Parathyroid adenoma (tissue), 2 donors: ENCODE results near the gene STXBP1.

Source experiments
- H2AFZ ChIP-seq: fragments of 300-600 bp; sonication (generic); one replicate; pipeline ENCODE4 v1.7.0; 2017; ENCODE audit warnings: antibody characterized with exemption, mild to moderate bottlenecking
- H3K27ac ChIP-seq: fragments of 300-600 bp; sonication (generic); one replicate; pipeline ENCODE4 v1.7.0; 2017
- H3K27me3 ChIP-seq: fragments of 300-600 bp; sonication (generic); one replicate; pipeline ENCODE4 v1.7.0; 2017; ENCODE audit warnings: low read length; ENCODE audit not compliant: control insufficient read depth, insufficient read depth
- H3K36me3 ChIP-seq: fragments of 300-600 bp; sonication (generic); one replicate; pipeline ENCODE4 v1.7.0; 2017; ENCODE audit warnings: low read length; ENCODE audit not compliant: control insufficient read depth, insufficient read depth
- H3K4me1 ChIP-seq: fragments of 300-600 bp; sonication (generic); one replicate; pipeline ENCODE4 v1.7.0; 2017; ENCODE audit warnings: control low read depth
- H3K4me2 ChIP-seq: fragments of 300-600 bp; sonication (generic); one replicate; pipeline ENCODE4 v1.7.0; 2017; ENCODE audit warnings: low read length
- H3K4me3 ChIP-seq: fragments of 300-600 bp; sonication (generic); one replicate; pipeline ENCODE4 v1.7.0; 2017; ENCODE audit warnings: low read depth, low read length
- H3K79me2 ChIP-seq: fragments of 300-600 bp; sonication (generic); one replicate; pipeline ENCODE4 v1.7.0; 2017; ENCODE audit warnings: control low read depth
- H3K9ac ChIP-seq: fragments of 300-600 bp; sonication (generic); one replicate; pipeline ENCODE4 v1.7.0; 2017; ENCODE audit warnings: mild to moderate bottlenecking
- H3K9me3 ChIP-seq: fragments of 300-600 bp; sonication (generic); one replicate; pipeline ENCODE4 v1.7.0; 2017; ENCODE audit warnings: low read length; ENCODE audit not compliant: control insufficient read depth
- TF ChIP-seq, protein P1 (sequence below): fragments of 300-600 bp; sonication (generic); IDR thresholded peaks from one replicate; pipeline ENCODE4 v1.7.0; 2017; ENCODE audit warnings: antibody characterized with exemption, mild to moderate bottlenecking
- donor health status: primary hyperparathyroidism.

Gene STXBP1

DNA sequence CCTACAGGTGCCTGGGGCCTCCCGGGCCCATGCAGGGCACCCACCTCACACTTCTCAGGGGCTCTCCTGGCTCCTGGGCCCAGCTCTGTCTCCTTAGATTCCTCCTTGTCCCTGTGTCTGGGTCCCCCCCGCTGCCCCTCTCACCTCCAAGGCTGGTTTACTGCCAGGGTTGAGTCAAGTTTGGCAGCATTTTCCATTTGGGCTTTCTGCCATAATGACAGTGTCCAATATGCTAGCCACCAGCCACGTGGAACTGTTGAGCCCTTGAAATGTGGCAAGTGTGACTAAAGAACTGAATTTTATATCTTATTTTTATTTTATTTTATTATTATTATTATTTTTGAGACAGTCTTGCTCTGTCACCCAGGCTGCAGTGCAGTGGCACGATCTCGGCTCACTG, 105.7 kb downstream of the STXBP1 start:
- H3K4me3 ChIP-seq = no peak overlapping the region
- H3K27ac ChIP-seq = no peak overlapping the region
- H3K4me2 ChIP-seq = no peak overlapping the region
- no peaks in the 10 kb centered on the region for H3K9me3 ChIP-seq
- no peaks in the 10 kb centered on the region for H3K27me3 ChIP-seq
- no peaks in the 10 kb centered on the region for H3K79me2 ChIP-seq
- TF ChIP-seq, protein P1, sequence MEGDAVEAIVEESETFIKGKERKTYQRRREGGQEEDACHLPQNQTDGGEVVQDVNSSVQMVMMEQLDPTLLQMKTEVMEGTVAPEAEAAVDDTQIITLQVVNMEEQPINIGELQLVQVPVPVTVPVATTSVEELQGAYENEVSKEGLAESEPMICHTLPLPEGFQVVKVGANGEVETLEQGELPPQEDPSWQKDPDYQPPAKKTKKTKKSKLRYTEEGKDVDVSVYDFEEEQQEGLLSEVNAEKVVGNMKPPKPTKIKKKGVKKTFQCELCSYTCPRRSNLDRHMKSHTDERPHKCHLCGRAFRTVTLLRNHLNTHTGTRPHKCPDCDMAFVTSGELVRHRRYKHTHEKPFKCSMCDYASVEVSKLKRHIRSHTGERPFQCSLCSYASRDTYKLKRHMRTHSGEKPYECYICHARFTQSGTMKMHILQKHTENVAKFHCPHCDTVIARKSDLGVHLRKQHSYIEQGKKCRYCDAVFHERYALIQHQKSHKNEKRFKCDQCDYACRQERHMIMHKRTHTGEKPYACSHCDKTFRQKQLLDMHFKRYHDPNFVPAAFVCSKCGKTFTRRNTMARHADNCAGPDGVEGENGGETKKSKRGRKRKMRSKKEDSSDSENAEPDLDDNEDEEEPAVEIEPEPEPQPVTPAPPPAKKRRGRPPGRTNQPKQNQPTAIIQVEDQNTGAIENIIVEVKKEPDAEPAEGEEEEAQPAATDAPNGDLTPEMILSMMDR = no peak
- no peak overlapping the region for H3K9ac ChIP-seq
- H2AFZ ChIP-seq = no peak overlapping the region
- no peaks in the 10 kb centered on the region for H3K36me3 ChIP-seq
- no peaks in the 10 kb centered on the region for H3K4me1 ChIP-seq

DNA sequence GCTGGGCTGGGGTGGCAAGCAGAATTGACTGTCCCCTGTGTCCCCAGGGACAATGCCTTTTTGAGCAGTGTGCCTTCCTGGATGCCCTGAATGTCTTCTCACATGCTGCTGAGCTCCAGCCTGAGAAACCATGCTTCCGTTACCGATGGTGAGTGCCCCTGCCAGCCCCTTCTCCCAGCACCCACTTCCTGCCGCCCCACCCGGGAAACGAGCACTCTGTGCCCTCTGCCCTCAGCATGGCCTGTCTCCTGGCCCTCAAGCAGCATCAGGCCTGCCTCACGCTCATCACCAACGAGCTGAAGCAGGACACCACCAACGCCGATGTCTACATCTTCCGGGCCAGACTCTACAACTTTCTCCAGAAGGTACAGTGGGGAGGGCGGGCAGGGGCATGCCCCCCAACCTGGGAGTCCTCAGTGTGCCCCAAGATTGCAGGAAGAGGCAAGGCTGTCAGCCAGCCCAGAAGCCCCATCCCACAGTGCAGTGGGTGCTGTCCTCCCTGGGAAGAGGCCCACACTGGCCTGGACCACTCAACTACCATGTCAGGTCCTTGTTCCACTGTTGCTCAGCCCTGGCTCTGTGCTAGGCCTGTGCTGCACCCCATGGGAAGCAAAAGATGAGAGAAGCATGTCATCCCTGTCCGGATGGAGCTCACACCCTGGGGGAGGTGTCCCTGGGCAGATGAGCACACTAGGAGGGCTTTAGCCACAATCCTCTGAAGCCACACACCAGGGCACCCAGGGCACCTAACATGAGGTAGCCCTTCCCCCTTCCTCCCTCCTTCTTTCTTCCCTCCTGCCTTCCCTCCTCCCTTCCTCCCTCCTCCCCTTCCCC, 108.2 kb downstream of the STXBP1 start:
- Histone ChIP-seq H3K27me3 (no peaks in the 10 kb centered on the region), H3K4me2 (no peak overlapping the region), H3K36me3 (no peaks in the 10 kb centered on the region), H3K79me2 (no peaks in the 10 kb centered on the region), H3K4me1 (no peaks in the 10 kb centered on the region), H3K27ac (no peak overlapping the region), H3K4me3 (no peak overlapping the region), H2AFZ (no peak overlapping the region), H3K9ac (no peak overlapping the region), H3K9me3 (no peaks in the 10 kb centered on the region)
- TF ChIP-seq, protein P1 = no peak

DNA sequence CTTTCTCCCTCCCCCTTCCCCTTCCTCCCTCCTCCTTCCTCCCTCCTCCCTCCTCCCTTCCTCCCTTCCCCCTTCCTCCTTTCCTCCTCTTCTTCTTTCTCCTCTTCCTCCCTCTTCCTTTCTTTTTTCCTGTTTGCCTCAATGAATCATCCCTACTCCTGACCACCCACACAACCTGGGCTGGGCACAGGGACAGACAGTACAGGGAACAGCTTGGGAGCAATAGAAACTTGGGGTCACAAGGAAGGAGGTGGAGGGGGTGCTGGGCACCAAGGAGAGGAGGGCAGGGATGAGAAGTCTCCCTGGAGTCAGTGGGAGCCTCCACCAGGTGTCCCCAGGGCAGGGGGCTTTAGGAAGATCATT, 108.8 kb downstream of the STXBP1 start:
- H3K9me3 ChIP-seq = no peaks in the 10 kb centered on the region
- H3K27me3 ChIP-seq = no peaks in the 10 kb centered on the region
- H3K27ac ChIP-seq = no peak overlapping the region
- H3K4me1 ChIP-seq = no peaks in the 10 kb centered on the region
- H3K4me3 ChIP-seq = no peak overlapping the region
- H2AFZ ChIP-seq = no peak overlapping the region
- TF ChIP-seq, protein P1 = no peak
- no peaks in the 10 kb centered on the region for H3K79me2 ChIP-seq
- H3K36me3 ChIP-seq = no peaks in the 10 kb centered on the region
- no peak overlapping the region for H3K4me2 ChIP-seq
- H3K9ac ChIP-seq = no peak overlapping the region

- TF ChIP-seq, protein P1 = no peak
- H3K4me1 ChIP-seq = no peaks in the 10 kb centered on the region
- H2AFZ ChIP-seq = no peak overlapping the region
- H3K79me2 ChIP-seq = no peaks in the 10 kb centered on the region
- H3K9me3 ChIP-seq = no peaks in the 10 kb centered on the region
- no peak overlapping the region for H3K27ac ChIP-seq
- H3K4me2 ChIP-seq = no peak overlapping the region
- no peak overlapping the region for H3K9ac ChIP-seq
- no peaks in the 10 kb centered on the region for H3K36me3 ChIP-seq
- no peak overlapping the region for H3K4me3 ChIP-seq
- no peaks in the 10 kb centered on the region for H3K27me3 ChIP-seq
Measured at GRCh38 chr9:127721391-127721821, 109.3 kb downstream of the STXBP1 start.
